GM21737 (cell line): ENCODE measurements around the gene MOB2.

ENCODE experiments used
- ATAC-seq: cut with Tn5 transposase; IDR thresholded peaks from one replicate; pipeline ENCODE4 v1.9.1; 2021; ENCODE audit warnings: mild to moderate bottlenecking, moderate library complexity; ENCODE audit not compliant: unreplicated experiment

Gene MOB2

DNA sequence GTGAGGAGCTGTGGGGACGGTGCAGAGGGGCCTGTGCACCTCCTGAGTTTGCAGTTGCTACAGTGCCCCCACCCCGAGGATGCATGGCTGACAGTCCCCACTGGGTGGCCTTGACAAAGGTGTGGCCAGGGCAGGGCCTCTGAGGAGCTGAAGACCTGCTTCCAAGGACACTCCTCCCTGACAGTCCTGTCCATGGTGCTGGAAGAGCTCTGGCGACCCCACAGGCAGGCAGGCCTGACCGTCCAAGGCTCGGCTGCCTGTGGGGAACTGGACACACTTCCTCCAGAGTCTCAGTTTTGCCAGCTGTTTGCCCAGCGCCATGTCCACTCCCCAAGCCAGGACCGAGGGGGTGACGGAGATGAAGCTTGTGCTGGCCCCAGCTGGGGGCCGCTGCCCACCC lies 64.1 kb downstream of the MOB2 start:
- ATAC-seq, result no peak

DNA sequence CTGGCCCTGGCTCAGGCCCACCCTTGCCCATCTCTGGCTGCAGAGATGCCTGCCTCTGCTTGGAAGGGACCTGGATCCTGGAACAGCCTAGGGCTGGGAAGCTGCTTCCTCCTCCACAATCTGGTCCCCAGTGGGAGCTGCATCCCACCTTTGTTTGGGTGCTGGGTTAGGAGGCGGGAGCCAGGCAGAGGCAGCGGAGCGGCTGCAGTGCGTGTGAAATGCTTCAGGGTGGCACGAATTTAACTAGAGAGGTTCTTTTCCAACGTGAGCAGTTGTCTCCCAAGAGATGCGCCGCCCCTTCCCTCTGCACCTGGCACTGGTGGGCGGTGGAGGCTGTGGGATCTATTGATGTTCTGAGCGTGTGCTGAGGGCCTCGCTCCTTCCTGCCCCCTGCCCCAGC lies 65.3 kb downstream of the MOB2 start:
- ATAC-seq, result no peak

DNA sequence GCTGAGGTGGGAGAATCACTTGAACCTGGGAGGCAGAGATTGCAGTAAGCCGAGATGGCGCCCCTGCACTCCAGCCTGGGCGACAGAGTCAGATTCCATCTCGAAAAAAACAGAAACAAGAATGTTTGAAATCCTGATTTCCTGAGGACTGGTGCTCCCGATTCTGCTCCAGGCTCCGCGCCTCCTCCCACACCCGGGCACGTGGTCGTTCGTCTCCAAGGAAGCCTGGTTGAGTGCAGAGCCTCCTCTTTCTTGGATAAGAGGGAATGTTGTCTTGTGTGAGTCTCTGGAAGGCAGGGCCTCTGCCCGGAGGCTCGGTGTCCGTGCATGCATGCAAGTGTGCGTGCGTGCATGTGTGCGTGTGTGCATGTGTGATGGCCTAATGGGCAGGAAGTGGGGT lies 66.8 kb downstream of the MOB2 start:
- ATAC-seq, result no peak
